Gastrocnemius medialis (tissue), 4 donors: ENCODE data around the gene CARD9.

Experiments used
- POLR2A ChIP-seq, 2 donors: fragments of 450-650 bp; IDR thresholded peaks; one replicate each; pipeline ENCODE4 v1.6.1; 2017; ENCODE audit warnings: antibody characterized with exemption in 2 of 2, mild to moderate bottlenecking in 2 of 2, moderate library complexity in 2 of 2
- TF ChIP-seq, protein P1 (sequence below), 5 experiments: fragments of 450-650 bp in 3 of 5; fragments of 200-600 bp in 2 of 5; sonication (generic) in 2 of 5; IDR thresholded peaks in 4 of 5; conservative IDR thresholded peaks in 1 of 5; 1 replicate in 4 of 5; 2 replicates in 1 of 5; pipeline ENCODE4 v1.5.1; 2016 to 2019; ENCODE audit warnings: antibody characterized with exemption in 5 of 5, mild to moderate bottlenecking in 3 of 5, moderate library complexity in 3 of 5

DNA sequence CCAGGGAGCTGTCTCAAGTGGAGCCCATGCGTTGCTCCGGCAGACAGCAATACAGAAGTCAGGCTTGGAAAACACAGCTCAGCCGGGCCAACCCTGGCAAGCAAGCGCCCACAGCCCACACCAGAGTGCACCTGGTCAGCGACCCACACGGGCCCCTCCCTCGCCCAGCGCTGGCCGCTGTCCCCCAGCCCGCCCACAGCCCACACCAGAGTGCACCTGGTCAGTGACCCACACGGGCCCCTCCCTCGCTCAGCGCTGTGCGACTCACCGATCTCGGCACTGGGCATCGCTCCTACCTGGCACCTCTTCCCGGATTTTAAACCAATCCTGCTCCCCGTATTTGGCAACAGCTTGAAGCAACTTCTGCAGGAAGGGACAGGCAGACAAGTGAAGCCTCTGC, 13.7 kb upstream of the CARD9 start:
- TF ChIP-seq, protein P1, sequence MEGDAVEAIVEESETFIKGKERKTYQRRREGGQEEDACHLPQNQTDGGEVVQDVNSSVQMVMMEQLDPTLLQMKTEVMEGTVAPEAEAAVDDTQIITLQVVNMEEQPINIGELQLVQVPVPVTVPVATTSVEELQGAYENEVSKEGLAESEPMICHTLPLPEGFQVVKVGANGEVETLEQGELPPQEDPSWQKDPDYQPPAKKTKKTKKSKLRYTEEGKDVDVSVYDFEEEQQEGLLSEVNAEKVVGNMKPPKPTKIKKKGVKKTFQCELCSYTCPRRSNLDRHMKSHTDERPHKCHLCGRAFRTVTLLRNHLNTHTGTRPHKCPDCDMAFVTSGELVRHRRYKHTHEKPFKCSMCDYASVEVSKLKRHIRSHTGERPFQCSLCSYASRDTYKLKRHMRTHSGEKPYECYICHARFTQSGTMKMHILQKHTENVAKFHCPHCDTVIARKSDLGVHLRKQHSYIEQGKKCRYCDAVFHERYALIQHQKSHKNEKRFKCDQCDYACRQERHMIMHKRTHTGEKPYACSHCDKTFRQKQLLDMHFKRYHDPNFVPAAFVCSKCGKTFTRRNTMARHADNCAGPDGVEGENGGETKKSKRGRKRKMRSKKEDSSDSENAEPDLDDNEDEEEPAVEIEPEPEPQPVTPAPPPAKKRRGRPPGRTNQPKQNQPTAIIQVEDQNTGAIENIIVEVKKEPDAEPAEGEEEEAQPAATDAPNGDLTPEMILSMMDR (IDR thresholded peaks at IDR 0.05 in 4 of 5, conservative IDR thresholded peaks at IDR 0.05 in 1 of 5): no peak
- no peak for TF ChIP-seq POLR2A (IDR thresholded peaks at IDR 0.05)
